Astrocyte (in vitro differentiated cells and primary cell): ENCODE measurements around the gene CCNL2. TPM values are rescaled to one million over a fixed set of nuclear protein-coding genes. Genes with fewer than 3 reads are reported as not detected.

ENCODE experiments used
- DNase-seq: peaks from one replicate; pipeline ENCODE4 v3.0.0-alpha.2; 2010; ENCODE audit warnings: low read depth
- FAIRE-seq: peaks from 2 replicates; lab custom pipeline; 2011; peaks lifted over from hg19 to GRCh38; lab: Jason Lieb, UNC
- H2AFZ ChIP-seq: 2 replicates; pipeline ENCODE4 v1.6.0; 2012; ENCODE audit warnings: low read depth, low read length, inconsistent platforms
- H3K27ac ChIP-seq: 2 replicates; pipeline ENCODE4 v1.5.1; 2011; ENCODE audit warnings: low read depth, low read length, inconsistent platforms
- H3K27me3 ChIP-seq: 2 replicates; pipeline ENCODE4 v1.6.0; 2011; ENCODE audit warnings: low read length, inconsistent platforms; ENCODE audit not compliant: insufficient read depth
- H3K36me3 ChIP-seq: 2 replicates; pipeline ENCODE4 v1.5.1; 2011; ENCODE audit warnings: low read length, inconsistent platforms; ENCODE audit not compliant: insufficient read depth
- H3K4me1 ChIP-seq: 2 replicates; pipeline ENCODE4 v1.5.1; 2011; ENCODE audit warnings: low read length, inconsistent platforms; ENCODE audit not compliant: insufficient read depth
- H3K4me2 ChIP-seq: 2 replicates; pipeline ENCODE4 v1.6.0; 2012; ENCODE audit warnings: low read length, inconsistent platforms
- H3K4me3 ChIP-seq: 2 replicates; pipeline ENCODE4 v1.5.1; 2011; ENCODE audit warnings: low read depth, mild to moderate bottlenecking, low read length, inconsistent platforms; ENCODE audit not compliant: insufficient read depth
- H3K79me2 ChIP-seq: 2 replicates; pipeline ENCODE4 v1.6.0; 2012; ENCODE audit warnings: mild to moderate bottlenecking, low read length, inconsistent platforms; ENCODE audit not compliant: insufficient read depth
- H3K9ac ChIP-seq: 2 replicates; pipeline ENCODE4 v1.6.0; 2012; ENCODE audit warnings: mild to moderate bottlenecking, low read length, inconsistent platforms
- H3K9me3 ChIP-seq: 2 replicates; pipeline ENCODE4 v1.5.1; 2012; ENCODE audit warnings: low read depth, mild to moderate bottlenecking, low read length, inconsistent platforms; ENCODE audit not compliant: insufficient read depth
- H4K20me1 ChIP-seq: 2 replicates; pipeline ENCODE4 v1.6.0; 2012; ENCODE audit warnings: low read length, inconsistent platforms; ENCODE audit not compliant: insufficient read depth
- H3K27ac Mint-ChIP-seq: one replicate; pipeline ENCODE4 v1.8.0; 2021; ENCODE audit warnings: mild to moderate bottlenecking, mixed read lengths; ENCODE audit not compliant: unreplicated experiment
- H3K27me3 Mint-ChIP-seq: one replicate; pipeline ENCODE4 v1.8.0; 2021; ENCODE audit warnings: low read depth, mixed read lengths; ENCODE audit not compliant: unreplicated experiment
- H3K36me3 Mint-ChIP-seq: one replicate; pipeline ENCODE4 v1.8.0; 2021; ENCODE audit warnings: low read depth, mixed read lengths; ENCODE audit not compliant: unreplicated experiment
- H3K4me1 Mint-ChIP-seq: one replicate; pipeline ENCODE4 v1.8.0; 2021; ENCODE audit warnings: low read depth, mixed read lengths; ENCODE audit not compliant: unreplicated experiment
- H3K4me3 Mint-ChIP-seq: one replicate; pipeline ENCODE4 v1.8.0; 2021; ENCODE audit warnings: mild to moderate bottlenecking, moderate library complexity, mixed read lengths; ENCODE audit not compliant: unreplicated experiment
- H3K9me3 Mint-ChIP-seq: one replicate; pipeline ENCODE4 v1.8.0; 2021; ENCODE audit warnings: mild to moderate bottlenecking, mixed read lengths; ENCODE audit not compliant: unreplicated experiment
- EZH2 ChIP-seq: IDR thresholded peaks from 2 replicates; pipeline ENCODE4 v1.6.1; 2012; ENCODE audit warnings: mild to moderate bottlenecking, low read length, inconsistent platforms; ENCODE audit not compliant: insufficient read depth
- total RNA-seq: library from RNA; stranded (reverse); gene quantifications from 2 replicates; pipeline ENCODE4 v1.2.1, GENCODE V29; 2021
- TF ChIP-seq, protein P1 (sequence below): IDR thresholded peaks from 2 replicates; pipeline ENCODE4 v1.5.1; 2011; ENCODE audit warnings: low read depth, mild to moderate bottlenecking, inconsistent platforms, low read length, moderate library complexity; ENCODE audit not compliant: insufficient read depth

Gene CCNL2
- total RNA-seq, 1 donor from 2014 or later, result 194 TPM

DNA sequence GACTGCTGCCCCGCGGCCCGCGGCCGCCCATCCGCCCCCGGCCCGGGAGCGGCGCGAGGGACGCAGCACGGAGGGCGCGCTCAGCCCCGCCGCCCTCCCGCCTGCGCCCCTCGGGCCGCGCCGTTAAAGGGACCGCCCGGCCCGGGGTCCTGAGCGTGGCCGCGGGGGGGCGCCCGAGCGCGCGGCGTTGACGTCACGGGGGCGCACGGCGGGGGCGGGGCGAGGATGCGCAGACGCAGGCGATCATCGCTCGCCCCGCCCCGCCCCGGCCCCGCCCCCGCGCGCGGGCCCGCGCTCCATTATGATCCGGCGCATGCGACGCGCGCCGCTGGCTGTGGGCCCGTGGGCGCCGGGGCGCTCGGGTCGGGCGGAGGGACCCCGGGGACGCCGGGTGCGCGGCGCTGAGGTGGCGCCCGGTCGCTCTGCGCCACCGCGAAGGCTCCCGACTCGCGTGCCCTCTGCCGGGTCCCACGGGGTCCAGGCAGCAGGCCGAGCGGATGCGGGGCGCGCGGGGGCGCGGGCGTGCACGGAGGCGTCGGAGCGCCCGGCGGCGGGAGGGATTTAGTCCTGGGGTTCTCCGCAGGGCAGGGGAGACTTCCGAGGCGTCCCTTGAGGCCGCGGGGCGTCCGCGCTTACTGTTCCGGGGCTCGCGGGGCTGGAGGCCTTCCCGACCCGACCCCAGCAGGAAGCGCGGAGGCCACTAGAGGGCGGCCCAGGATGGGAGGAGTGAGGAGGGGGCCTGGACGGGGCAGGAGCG is 49.7 kb downstream of the CCNL2 start, which contains the start of gene DVL1:
TSS of gene DVL1 (minus strand) at position 163 of the 757 bp plus-strand sequence. CDS start 353 bp downstream, outside the sequence.
- TF ChIP-seq, protein P1, sequence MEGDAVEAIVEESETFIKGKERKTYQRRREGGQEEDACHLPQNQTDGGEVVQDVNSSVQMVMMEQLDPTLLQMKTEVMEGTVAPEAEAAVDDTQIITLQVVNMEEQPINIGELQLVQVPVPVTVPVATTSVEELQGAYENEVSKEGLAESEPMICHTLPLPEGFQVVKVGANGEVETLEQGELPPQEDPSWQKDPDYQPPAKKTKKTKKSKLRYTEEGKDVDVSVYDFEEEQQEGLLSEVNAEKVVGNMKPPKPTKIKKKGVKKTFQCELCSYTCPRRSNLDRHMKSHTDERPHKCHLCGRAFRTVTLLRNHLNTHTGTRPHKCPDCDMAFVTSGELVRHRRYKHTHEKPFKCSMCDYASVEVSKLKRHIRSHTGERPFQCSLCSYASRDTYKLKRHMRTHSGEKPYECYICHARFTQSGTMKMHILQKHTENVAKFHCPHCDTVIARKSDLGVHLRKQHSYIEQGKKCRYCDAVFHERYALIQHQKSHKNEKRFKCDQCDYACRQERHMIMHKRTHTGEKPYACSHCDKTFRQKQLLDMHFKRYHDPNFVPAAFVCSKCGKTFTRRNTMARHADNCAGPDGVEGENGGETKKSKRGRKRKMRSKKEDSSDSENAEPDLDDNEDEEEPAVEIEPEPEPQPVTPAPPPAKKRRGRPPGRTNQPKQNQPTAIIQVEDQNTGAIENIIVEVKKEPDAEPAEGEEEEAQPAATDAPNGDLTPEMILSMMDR, result no peak
- TF ChIP-seq EZH2, result no peak
- peaks cover 43% of the 10 kb centered on the region for H3K4me1 ChIP-seq
- H3K36me3 Mint-ChIP-seq, result peaks cover 6% of the 10 kb centered on the region
- peaks cover 63% of the 10 kb centered on the region for H3K79me2 ChIP-seq
- no peak for DNase-seq
- H3K27ac ChIP-seq, result peak within 1 kb of the TSS; percentile 58
- peak within 1 kb of the TSS; percentile 83 for H3K9ac ChIP-seq
- FAIRE-seq, result no peak
- peak within 1 kb of the TSS; percentile 87 for H3K4me3 Mint-ChIP-seq
- H3K4me3 ChIP-seq, result peak within 1 kb of the TSS; percentile 79
- no peaks in the 10 kb centered on the region for H3K9me3 ChIP-seq
- H3K4me1 Mint-ChIP-seq, result peaks cover 17% of the 10 kb centered on the region
- peak within 1 kb of the TSS; percentile 99 for H3K4me2 ChIP-seq
- peaks cover 70% of the 10 kb centered on the region for H4K20me1 ChIP-seq
- no peak within 1 kb of the TSS for H2AFZ ChIP-seq
- peaks cover 11% of the 10 kb centered on the region for H3K36me3 ChIP-seq
- peaks cover 2% of the 10 kb centered on the region for H3K27me3 Mint-ChIP-seq
- H3K9me3 Mint-ChIP-seq, result no peaks in the 10 kb centered on the region
- no peaks in the 10 kb centered on the region for H3K27me3 ChIP-seq
- H3K27ac Mint-ChIP-seq, result peak within 1 kb of the TSS; percentile 58

DNA sequence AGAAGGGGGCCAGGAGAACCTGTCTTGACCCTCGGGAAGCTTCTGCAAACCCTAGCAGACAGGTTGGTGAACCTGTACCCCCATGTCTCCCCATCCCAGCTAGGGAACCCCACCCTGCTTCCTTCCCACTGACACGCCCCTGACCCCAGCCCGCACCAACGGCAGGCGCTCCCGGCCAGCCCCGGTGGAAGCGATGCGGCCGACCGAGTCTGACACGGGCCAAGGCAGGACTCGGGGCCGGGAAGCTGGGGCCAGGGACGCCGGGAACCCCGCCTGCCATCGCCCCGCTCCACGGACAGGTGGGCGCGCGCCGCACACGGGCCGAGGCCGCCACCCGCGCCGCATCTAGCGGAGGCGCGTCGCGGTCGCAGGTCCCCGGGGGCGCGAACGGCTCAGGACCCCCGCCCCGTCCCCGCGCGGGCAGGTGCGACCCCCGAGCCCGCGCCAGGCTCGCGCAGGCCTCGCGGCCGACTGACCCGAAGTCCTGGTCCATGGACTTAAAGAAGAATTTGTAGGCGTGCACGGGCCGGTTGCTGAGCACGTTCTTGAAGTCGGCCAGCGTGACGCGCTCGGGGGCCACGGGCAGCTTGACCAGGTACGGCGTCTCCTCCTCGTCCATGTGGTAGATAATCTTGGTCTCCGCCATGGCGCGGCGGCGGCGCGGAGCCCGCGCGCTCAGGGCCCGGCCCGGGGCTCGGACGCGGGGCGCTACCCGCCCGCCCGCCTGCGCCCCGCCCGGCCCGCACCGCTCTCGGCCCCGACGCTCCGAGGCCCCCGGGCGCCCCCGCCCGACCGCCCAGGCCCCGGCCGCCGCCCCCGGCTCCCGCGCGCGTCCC is 50.5 kb downstream of the CCNL2 start:
- Mint-ChIP-seq H3K27me3 (no peaks in the 10 kb centered on the region), H3K36me3 (peaks cover 6% of the 10 kb centered on the region), H3K9me3 (no peaks in the 10 kb centered on the region), H3K4me1 (peaks cover 17% of the 10 kb centered on the region), H3K4me3 (peak overlapping the region; percentile 87), H3K27ac (peak overlapping the region; percentile 58)
- Histone ChIP-seq H3K9ac (peak overlapping the region; percentile 83), H3K4me2 (peak overlapping the region; percentile 99), H3K27ac (peak overlapping the region; percentile 47), H3K4me1 (peaks cover 49% of the 10 kb centered on the region), H3K36me3 (peaks cover 11% of the 10 kb centered on the region), H3K27me3 (no peaks in the 10 kb centered on the region), H3K4me3 (peak overlapping the region; percentile 79), H4K20me1 (peaks cover 71% of the 10 kb centered on the region), H2AFZ (no peak overlapping the region), H3K79me2 (peaks cover 63% of the 10 kb centered on the region), H3K9me3 (no peaks in the 10 kb centered on the region)
- TF ChIP-seq, protein P1, result no peak
- TF ChIP-seq EZH2, result no peak
- FAIRE-seq, result no peak
- DNase-seq, result no peak
